ENCODE measurements around the gene SCRN3. TPM values are rescaled to one million over a fixed set of nuclear protein-coding genes. Genes with fewer than 3 reads are reported as not detected.

The SCRN3 gene
- total RNA-seq, 2 experiments from 2014 or later = 15.3 to 18.4 TPM

DNA sequence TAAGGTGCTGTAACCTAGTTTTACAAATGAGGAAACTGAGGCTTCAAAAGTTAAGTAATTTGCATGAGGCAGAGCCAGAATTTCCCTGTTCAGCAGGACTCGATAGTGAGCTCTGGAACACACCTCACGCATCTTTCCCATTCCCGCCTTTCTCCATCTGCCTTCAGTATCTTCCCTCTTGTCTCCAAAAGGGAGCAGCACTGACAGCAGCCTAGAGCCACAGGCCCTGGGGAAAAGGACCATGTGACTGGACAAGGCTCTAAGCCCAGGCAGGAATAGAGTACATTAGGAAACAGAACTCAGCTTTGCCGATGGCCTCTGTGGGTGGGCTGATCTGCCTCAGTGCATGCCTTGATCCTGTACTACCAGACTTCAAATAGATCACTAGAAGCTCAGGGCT, 69.8 kb downstream of the SCRN3 start:
- POLR2A ChIA-PET = no interaction called here
- H3K27me3 Mint-ChIP-seq = no peaks in the 10 kb centered on the region
- no peak for DNase-seq
- H3K36me3 Mint-ChIP-seq (ENCODE audit: low read depth) = peaks cover 8% of the 10 kb centered on the region
- CTCF ChIA-PET = interaction anchor here (1.1 to 4.5 kb wide), 4 partner anchors 19 to 82 kb away, joined by 3 to 28 read pairs (median 4); no protein-coding TSS in a partner anchor
- H3K9me3 Mint-ChIP-seq = no peaks in the 10 kb centered on the region
- H3K27ac Mint-ChIP-seq = no peak overlapping the region
- no peaks in the 10 kb centered on the region for H3K4me1 Mint-ChIP-seq
- H3K4me3 Mint-ChIP-seq = no peak overlapping the region

- CTCF ChIA-PET = interaction anchor here (1.3 to 4.6 kb wide), 3 partner anchors 11 to 105 kb away, joined by 3 to 29 read pairs (median 8); no protein-coding TSS in a partner anchor
- POLR2A ChIA-PET = interaction anchor here (0.7 to 1.2 kb wide), 2 partner anchors 12 to 61 kb away, joined by 3 to 4 read pairs; no protein-coding TSS in a partner anchor
- Mint-ChIP-seq H3K4me1 (peaks cover 2% of the 10 kb centered on the region), H3K9me3 (no peaks in the 10 kb centered on the region), H3K4me3 (no peak overlapping the region), H3K27ac (no peak overlapping the region), H3K27me3 (no peaks in the 10 kb centered on the region), H3K36me3 (ENCODE audit: low read depth) (peaks cover 3% of the 10 kb centered on the region)
- DNase-seq = no peak
Measured at GRCh38 chr2:174473796-174474195, 78.3 kb downstream of the SCRN3 start.

- Mint-ChIP-seq H3K4me3 (no peak overlapping the region), H3K27ac (no peak overlapping the region), H3K9me3 (no peaks in the 10 kb centered on the region), H3K27me3 (no peaks in the 10 kb centered on the region), H3K4me1 (peaks cover 2% of the 10 kb centered on the region), H3K36me3 (ENCODE audit: low read depth) (peaks cover 14% of the 10 kb centered on the region)
- no peak for DNase-seq
- POLR2A ChIA-PET = no interaction called here
- CTCF ChIA-PET = interaction anchor here (1.1 to 3.3 kb wide), 2 partner anchors 15 to 127 kb away, joined by 3 to 17 read pairs; no protein-coding TSS in a partner anchor
Measured at GRCh38 chr2:174477759-174478158, 82.2 kb downstream of the SCRN3 start.

Other genes starting within 250 kb of the SCRN3 start
- 10 to 100 TPM; 63.5 to 64.6 TPM for gene OLA1, start 147.2 kb upstream of the SCRN3 start, total RNA-seq
- not detected for gene SP9, start 60.8 kb upstream of the SCRN3 start, total RNA-seq
- 10 to 100 TPM; 10.5 to 11.3 TPM for gene GPR155, start 91.3 kb downstream of the SCRN3 start, total RNA-seq
- gene WIPF1, start 202.1 kb downstream of the SCRN3 start, total RNA-seq = 100 to 1,000 TPM; 574 to 590 TPM

Measured in activated CD4-positive, alpha-beta memory T cell treated with anti-CD3 and anti-CD28 coated beads, Interleukin-2, amount 10 ng/mL, durations not matched to agents 7 days and 5 days (primary cell).